ENCODE results near the gene CTNNA1.
"Not testable (repeated sequence)": the region's sequence is repeated elsewhere in the genome, so short reads cannot be mapped to it uniquely, and the experiment has no call there.

The CTNNA1 gene

DNA sequence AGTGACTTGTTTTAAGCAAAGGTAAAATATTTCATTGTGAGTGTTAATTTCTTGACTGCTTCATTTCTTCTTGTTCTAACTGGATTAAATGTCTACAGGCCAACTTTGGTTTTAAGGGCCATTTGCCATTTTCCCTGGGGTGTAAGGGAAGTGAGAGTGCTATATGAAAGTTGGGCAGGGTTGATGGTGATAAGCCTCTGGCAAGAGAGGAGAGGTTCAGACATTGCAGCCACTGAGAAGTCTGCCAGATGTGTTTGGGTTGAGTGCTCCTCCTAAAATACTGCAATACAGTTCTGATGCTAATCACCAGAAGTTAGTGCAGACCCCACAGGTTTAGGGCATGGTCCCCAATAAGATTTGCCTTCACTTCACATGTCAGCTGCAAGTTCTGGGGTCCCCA is 136.8 kb downstream of the CTNNA1 start:
- no peak for DNase-seq (ENCODE audit: low read depth in 1 of 2, low spot score in 1 of 2)

GRCh38 chr5:138890644-138891043 is 137.4 kb downstream of the CTNNA1 start:
- DNase-seq (ENCODE audit: low read depth in 1 of 2, low spot score in 1 of 2): no peak

DNA sequence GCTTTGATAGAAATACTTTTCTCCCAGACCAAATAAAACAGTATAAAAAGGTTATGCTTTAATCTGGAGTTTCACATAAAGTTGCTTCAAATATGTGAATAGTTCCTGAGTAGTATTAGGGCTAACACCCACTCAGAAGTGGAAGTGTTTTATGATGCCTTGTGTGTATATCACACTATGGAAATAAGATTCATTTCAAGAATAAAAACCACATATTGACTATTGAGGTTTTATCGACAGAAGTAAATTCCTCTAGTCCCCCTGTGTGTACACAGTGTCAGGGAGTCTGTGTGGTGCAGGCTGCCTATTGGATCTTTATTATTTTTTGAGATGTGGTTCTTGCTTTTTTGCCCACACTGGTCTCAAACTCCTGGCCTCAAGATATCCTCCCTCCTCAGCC is 142.7 kb downstream of the CTNNA1 start:
- no peak for DNase-seq (ENCODE audit: low read depth in 1 of 2, low spot score in 1 of 2)

DNA sequence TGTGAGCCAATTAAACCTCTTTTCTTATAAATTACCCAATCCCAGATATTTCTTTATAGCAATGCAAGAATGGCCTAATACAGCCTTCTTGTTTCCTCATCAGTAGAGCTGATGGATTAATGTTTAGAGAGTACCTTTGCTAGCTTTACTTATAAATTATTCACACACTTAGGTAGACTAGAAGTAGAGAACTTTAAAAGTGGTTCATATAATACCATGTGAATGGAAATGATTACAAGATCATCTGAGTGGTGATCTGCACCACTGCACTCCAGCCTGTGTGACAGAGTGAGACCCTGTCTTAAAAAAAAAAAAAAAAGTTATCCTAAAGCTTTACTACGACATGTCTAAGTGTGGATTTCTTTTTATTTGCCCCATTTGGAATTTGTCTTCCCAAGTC is 145.1 kb downstream of the CTNNA1 start:
- no peak for DNase-seq (ENCODE audit: low read depth in 1 of 2, low spot score in 1 of 2)

- no peak for DNase-seq (ENCODE audit: low read depth in 1 of 2, low spot score in 1 of 2)
Observed at GRCh38 chr5:138898742-138899141, 145.5 kb downstream of the CTNNA1 start.

GRCh38 chr5:138900281-138900965 is 147.2 kb downstream of the CTNNA1 start:
- DNase-seq (ENCODE audit: low read depth in 1 of 2, low spot score in 1 of 2): no peak

DNA sequence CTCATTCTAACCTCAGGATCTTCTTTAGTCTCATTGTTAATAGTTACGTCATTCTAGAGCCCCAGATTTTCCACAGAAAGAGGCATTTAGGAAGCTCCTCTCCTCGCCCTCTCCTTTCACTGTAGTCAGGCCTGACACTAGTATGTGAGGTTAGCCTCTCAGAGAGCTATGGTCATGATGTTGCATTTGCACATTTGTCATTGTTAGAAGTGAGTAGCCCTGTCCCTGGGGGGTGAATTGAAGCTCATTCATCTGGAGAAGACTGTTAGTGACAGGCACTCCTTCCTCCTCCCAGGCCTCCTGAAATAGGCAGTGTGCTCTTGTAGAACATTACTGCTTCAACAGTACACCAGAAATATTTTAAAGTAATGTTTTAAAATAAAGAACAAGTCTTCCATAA is 148.5 kb downstream of the CTNNA1 start:
- DNase-seq (ENCODE audit: low read depth in 1 of 2, low spot score in 1 of 2): no peak

DNA sequence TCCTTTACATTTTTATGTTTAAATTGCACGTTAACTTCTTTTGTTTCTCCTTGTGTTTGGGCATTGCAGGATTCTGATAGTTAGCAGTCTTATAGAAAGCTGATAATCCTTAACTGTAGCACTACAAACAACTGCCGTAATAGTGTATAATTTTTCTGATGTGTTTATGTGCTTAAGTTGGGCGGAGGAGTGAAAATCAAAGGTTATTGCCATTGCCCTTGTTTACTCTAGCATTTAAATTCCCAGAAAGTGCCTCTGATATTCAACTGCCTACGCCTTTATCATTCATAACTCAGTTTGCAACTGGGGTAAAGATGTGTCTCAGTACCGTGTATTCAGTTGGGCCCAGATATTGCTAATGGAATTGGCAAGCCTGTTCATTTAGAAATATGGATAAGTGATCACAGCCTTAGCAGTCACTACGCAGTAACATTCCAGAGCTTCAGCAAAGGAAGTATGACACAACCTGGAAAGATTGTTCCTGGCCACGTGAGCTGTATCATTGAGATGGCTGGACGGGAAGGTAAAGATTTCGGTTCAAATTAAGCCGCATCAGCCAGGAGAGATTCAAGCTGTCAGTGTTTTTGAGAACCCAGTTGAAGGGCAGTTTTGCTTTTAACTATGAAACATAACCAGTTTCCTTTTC is 150.0 kb downstream of the CTNNA1 start:
- no peak for DNase-seq (ENCODE audit: low read depth in 1 of 2, low spot score in 1 of 2)

GRCh38 chr5:138905541-138905940 is 152.3 kb downstream of the CTNNA1 start:
- DNase-seq (ENCODE audit: low read depth in 1 of 2, low spot score in 1 of 2): no peak

GRCh38 chr5:138909734-138910133 is 156.5 kb downstream of the CTNNA1 start:
- DNase-seq (ENCODE audit: low read depth in 1 of 2, low spot score in 1 of 2): no peak

DNA sequence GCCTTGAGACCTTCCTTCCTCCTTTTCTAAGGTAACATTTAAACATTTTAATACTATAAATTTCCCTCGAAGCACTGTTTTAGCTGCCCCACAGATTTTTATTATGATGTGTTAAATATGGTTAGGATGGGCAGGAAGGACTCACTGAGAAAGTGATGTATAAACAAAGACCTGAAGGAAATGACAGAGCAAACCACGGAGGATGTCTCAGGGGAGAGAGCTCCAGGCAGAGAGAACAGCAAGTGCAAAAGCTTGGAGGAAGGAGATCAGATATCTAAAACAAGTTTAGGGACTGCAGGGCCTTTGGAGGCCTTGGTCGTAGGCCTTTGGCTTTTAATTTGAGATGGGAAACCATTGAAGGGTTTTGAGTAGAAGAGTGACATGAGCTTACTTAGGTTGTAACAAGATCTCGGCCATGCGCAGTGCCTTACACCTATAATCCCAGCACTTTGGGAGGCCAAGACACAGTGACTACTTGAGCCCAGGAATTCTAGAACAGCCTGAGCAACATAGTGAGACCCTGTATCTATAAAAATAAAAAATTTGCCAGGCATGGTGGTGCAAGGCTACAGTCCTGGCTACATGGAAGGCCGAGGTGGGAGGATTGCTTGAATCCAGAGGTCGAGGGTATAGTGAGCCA is 157.4 kb downstream of the CTNNA1 start:
- DNase-seq (ENCODE audit: low read depth in 1 of 2, low spot score in 1 of 2): no peak

GRCh38 chr5:138911441-138911840 is 158.2 kb downstream of the CTNNA1 start:
- DNase-seq (ENCODE audit: low read depth in 1 of 2, low spot score in 1 of 2): no peak

DNA sequence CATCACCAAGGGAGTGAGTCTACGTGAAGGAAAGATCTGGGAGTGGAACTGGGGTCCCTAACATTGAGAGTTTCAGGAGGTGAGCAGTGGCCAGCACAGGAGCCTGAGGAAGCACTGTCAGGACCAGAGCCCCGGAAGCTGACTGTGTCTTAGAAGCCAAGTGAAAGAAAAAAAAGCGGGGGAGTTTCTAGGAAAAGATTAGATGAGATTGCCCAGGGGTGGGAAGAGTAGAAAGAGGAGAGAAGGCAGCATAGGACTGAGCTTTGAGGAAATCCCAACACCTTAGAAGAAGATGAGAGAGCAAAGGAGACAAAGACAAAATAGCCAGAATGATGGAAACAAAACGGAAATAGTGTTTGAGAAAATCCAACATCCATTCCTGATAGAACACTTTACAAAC is 158.9 kb downstream of the CTNNA1 start:
- DNase-seq (ENCODE audit: low read depth in 1 of 2, low spot score in 1 of 2): no peak

DNA sequence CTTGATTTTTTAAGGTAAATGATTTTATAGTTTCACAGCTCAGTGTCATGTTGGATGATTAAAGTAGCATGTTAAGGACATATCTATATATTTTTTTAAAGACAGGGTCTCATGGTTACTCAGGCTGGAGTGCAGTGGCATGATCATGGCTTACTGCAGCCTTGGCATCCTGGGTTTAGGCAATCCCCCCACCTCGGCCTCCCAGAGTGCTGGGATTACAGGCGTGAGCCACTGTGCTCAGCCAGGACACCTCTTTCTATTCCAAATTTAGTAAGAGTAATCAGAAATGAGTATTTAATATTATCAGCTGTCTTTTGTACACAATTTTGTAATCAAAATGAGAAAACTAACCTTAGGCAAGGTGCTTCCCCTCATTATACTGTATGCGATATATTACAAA is 160.5 kb downstream of the CTNNA1 start:
- no peak for DNase-seq (ENCODE audit: low read depth in 1 of 2, low spot score in 1 of 2)

DNA sequence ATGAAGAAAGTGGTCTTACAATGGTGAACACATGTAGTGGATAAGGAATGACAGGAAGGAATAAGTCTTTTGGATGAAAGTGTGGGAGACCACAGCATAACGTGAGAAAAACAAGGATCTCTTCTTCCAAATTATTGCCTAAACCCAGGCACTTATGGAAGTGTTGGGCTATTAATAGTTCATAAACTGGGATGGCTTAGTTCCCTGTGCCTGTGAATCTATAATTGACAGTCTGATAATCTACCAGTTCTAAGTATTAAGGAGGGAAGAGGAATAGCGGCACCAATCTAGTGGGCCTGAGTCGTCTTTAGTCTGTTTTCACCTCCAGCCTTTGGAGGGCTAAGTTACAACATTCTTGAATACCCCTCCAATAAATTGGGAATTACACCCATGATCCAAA is 161.1 kb downstream of the CTNNA1 start:
- no peak for DNase-seq (ENCODE audit: low read depth in 1 of 2, low spot score in 1 of 2)

DNA sequence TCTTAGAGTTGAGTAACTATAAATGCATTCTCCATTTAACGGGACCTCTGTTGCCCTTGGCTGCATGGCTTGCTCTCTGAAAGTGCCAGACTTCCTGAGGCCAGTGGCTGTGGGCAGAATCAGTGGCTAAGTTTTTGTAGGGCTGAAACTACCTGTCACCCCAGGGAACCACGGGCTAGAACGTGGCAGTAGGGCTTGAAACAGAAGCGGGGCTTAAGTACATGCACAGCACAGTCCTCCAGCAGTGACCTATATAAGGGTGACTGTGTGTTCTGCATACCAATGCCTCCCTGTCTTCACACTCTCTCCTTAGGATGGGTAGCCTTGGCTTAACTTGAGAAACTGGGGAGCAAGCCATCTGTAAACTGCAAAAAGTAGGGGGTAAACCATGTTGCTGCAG is 165.5 kb downstream of the CTNNA1 start:
- DNase-seq (ENCODE audit: low read depth in 1 of 2, low spot score in 1 of 2): no peak

GRCh38 chr5:138920181-138920580 is 167.0 kb downstream of the CTNNA1 start:
- no peak for DNase-seq (ENCODE audit: low read depth in 1 of 2, low spot score in 1 of 2)

- DNase-seq (ENCODE audit: low read depth in 1 of 2, low spot score in 1 of 2): not testable (repeated sequence)
Observed at GRCh38 chr5:138921362-138921761, 168.1 kb downstream of the CTNNA1 start.

DNA sequence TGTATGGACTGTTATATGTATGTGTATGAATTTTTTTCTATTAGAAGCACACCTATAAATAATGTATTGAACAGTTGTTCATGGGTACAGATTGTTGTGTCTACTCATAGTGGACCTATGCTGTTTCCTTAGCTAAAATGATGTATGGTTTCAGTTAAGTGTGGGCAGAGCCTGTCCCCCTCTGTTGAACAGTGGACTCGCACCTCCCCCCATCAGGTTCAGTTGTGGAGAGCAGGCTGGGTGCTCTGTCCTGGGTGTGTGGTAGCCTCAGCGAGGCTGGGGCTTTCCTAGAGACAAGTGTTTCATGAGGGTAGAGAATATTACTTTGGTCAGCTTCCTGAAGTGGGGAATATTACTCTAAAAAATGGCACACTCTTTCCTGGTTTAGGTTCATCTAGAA is 169.3 kb downstream of the CTNNA1 start:
- DNase-seq (ENCODE audit: low read depth in 1 of 2, low spot score in 1 of 2): no peak

DNA sequence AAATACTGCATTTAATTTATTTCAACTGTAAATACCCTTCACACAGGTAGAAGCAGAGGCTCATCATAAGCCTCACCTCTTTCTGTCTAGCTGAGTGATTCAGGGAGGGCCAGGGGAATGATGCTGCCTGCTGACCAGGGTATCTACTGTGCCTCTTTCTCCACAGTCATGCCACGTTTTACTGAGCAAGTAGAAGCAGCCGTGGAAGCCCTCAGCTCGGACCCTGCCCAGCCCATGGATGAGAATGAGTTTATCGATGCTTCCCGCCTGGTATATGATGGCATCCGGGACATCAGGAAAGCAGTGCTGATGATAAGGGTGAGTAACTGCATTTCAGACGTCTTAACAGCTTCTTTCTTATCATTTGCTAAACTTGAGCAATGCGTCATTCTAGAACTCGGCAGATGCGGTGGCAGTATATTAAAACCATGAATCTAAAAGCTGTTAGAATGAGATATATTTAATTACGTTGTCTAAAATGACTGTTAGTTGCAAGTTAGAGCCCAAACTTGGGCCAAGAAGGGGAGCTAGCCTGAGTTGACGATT is 171.9 kb downstream of the CTNNA1 start:
- DNase-seq (ENCODE audit: low read depth in 1 of 2, low spot score in 1 of 2): no peak

GRCh38 chr5:138926257-138926656 is 173.0 kb downstream of the CTNNA1 start:
- no peak for DNase-seq (ENCODE audit: low read depth in 1 of 2, low spot score in 1 of 2)

- DNase-seq (ENCODE audit: low read depth in 1 of 2, low spot score in 1 of 2): no peak
Observed at GRCh38 chr5:138926688-138927448, 173.6 kb downstream of the CTNNA1 start.
